HEK293 (cell line): Measurements from ENCODE around the gene DSCAML1.

Experiments used
- BCL11B ChIP-seq: fragments of 450-650 bp; formaldehyde crosslinking; IDR thresholded peaks from 2 replicates; pipeline ENCODE4 v1.5.1; 2016; ENCODE audit warnings: low read depth, missing biosample characterization, missing genetic modification characterization
- GLI4 ChIP-seq: fragments of 450-650 bp; formaldehyde crosslinking; IDR thresholded peaks from 2 replicates; pipeline ENCODE4 v1.5.1; 2016; ENCODE audit warnings: missing biosample characterization, missing genetic modification characterization
- GLIS2 ChIP-seq: fragments of 450-650 bp; formaldehyde crosslinking; IDR thresholded peaks from 2 replicates; pipeline ENCODE4 v1.5.1; 2016; ENCODE audit warnings: missing biosample characterization, missing genetic modification characterization
- KLF17 ChIP-seq: fragments of 450-650 bp; formaldehyde crosslinking; IDR thresholded peaks from 2 replicates; pipeline ENCODE4 v1.5.1; 2016; ENCODE audit warnings: missing biosample characterization, missing genetic modification characterization
- KLF9 ChIP-seq: fragments of 450-650 bp; formaldehyde crosslinking; IDR thresholded peaks from 2 replicates; pipeline ENCODE4 v1.5.1; 2016; ENCODE audit warnings: missing biosample characterization, missing genetic modification characterization, low read depth
- PRDM1 ChIP-seq: fragments of 450-650 bp; formaldehyde crosslinking; IDR thresholded peaks from 2 replicates; pipeline ENCODE4; 2016; ENCODE audit warnings: missing biosample characterization, missing genetic modification characterization
- PRDM6 ChIP-seq: fragments of 450-650 bp; formaldehyde crosslinking; IDR thresholded peaks from 2 replicates; pipeline ENCODE4 v1.5.1; 2017; ENCODE audit warnings: missing biosample characterization, missing genetic modification characterization
- RBAK ChIP-seq: fragments of 450-650 bp; formaldehyde crosslinking; IDR thresholded peaks from 2 replicates; pipeline ENCODE4 v1.5.1; 2016; ENCODE audit warnings: missing biosample characterization, missing genetic modification characterization
- SCRT2 ChIP-seq: fragments of 450-650 bp; formaldehyde crosslinking; IDR thresholded peaks from 2 replicates; pipeline ENCODE4 v1.5.1; 2016; ENCODE audit warnings: missing biosample characterization, missing genetic modification characterization
- ZIC2 ChIP-seq: fragments of 450-650 bp; formaldehyde crosslinking; IDR thresholded peaks from 2 replicates; pipeline ENCODE4 v1.5.1; 2016; ENCODE audit warnings: missing biosample characterization, missing genetic modification characterization
- ZNF2 ChIP-seq: fragments of 450-650 bp; formaldehyde crosslinking; IDR thresholded peaks from 2 replicates; pipeline ENCODE4 v1.5.1; 2016; ENCODE audit warnings: missing biosample characterization, missing genetic modification characterization
- ZNF248 ChIP-seq: fragments of 450-650 bp; formaldehyde crosslinking; IDR thresholded peaks from 2 replicates; pipeline ENCODE4 v1.5.1; 2017; ENCODE audit warnings: missing biosample characterization, missing genetic modification characterization
- ZNF274 ChIP-seq, 2 experiments: fragments of 200-500 bp in 1 of 2; fragments of 450-650 bp in 1 of 2; sonication (Bioruptor generic) in 1 of 2; formaldehyde crosslinking in 1 of 2; IDR thresholded peaks; 2 replicates each; pipeline versions ENCODE4 v1.5.1 to v1.6.1; 2014 to 2016; ENCODE audit warnings: borderline replicate concordance in 1 of 2, inconsistent platforms in 1 of 2, low read length in 1 of 2, missing biosample characterization in 1 of 2, missing genetic modification characterization in 1 of 2
- ZNF292 ChIP-seq: fragments of 450-650 bp; formaldehyde crosslinking; IDR thresholded peaks from 2 replicates; pipeline ENCODE4 v1.5.1; 2016; ENCODE audit warnings: low read depth, missing biosample characterization, missing genetic modification characterization, borderline replicate concordance
- ZNF366 ChIP-seq: fragments of 450-650 bp; formaldehyde crosslinking; conservative IDR thresholded peaks from 2 replicates; pipeline ENCODE4 v1.5.1; 2016; ENCODE audit warnings: missing biosample characterization, missing genetic modification characterization
- ZNF37A ChIP-seq: fragments of 450-650 bp; IDR thresholded peaks from 2 replicates; pipeline ENCODE4 v1.5.1; 2018; ENCODE audit warnings: missing biosample characterization, missing genetic modification characterization
- ZNF423 ChIP-seq: fragments of 450-650 bp; formaldehyde crosslinking; IDR thresholded peaks from 2 replicates; pipeline ENCODE4 v1.5.1; 2016; ENCODE audit warnings: missing biosample characterization, missing genetic modification characterization
- ZNF518A ChIP-seq: fragments of 450-650 bp; formaldehyde crosslinking; conservative IDR thresholded peaks from 2 replicates; pipeline ENCODE4 v1.5.1; 2016; ENCODE audit warnings: low read depth, missing biosample characterization, missing genetic modification characterization
- ZNF701 ChIP-seq: fragments of 450-650 bp; formaldehyde crosslinking; IDR thresholded peaks from 2 replicates; pipeline ENCODE4 v1.5.1; 2016; ENCODE audit warnings: missing biosample characterization, missing genetic modification characterization
- ZNF776 ChIP-seq: fragments of 450-650 bp; formaldehyde crosslinking; IDR thresholded peaks from 2 replicates; pipeline ENCODE4 v1.5.0; 2017; ENCODE audit warnings: missing biosample characterization, missing genetic modification characterization, borderline replicate concordance
- ZNF843 ChIP-seq: fragments of 450-650 bp; formaldehyde crosslinking; IDR thresholded peaks from 2 replicates; pipeline ENCODE4 v1.5.1; 2016; ENCODE audit warnings: missing biosample characterization, missing genetic modification characterization
- ZSCAN30 ChIP-seq: fragments of 450-650 bp; IDR thresholded peaks from 2 replicates; pipeline ENCODE4 v1.5.1; 2018; ENCODE audit warnings: missing biosample characterization, mild to moderate bottlenecking, missing genetic modification characterization, moderate library complexity
- TF ChIP-seq, protein P1 (sequence below): fragments of 450-650 bp; formaldehyde crosslinking; IDR thresholded peaks from 2 replicates; pipeline ENCODE4 v1.5.1; 2016; ENCODE audit warnings: missing biosample characterization, missing genetic modification characterization
- TF ChIP-seq, protein P2 (sequence below): fragments of 450-650 bp; formaldehyde crosslinking; IDR thresholded peaks from 2 replicates; pipeline ENCODE4 v1.5.1; 2016; ENCODE audit warnings: missing biosample characterization, missing genetic modification characterization
- TF ChIP-seq, protein P3 (sequence below): fragments of 450-650 bp; formaldehyde crosslinking; IDR thresholded peaks from 2 replicates; pipeline ENCODE4 v1.5.1; 2016; ENCODE audit warnings: missing biosample characterization, missing genetic modification characterization

The DSCAML1 gene

GRCh38 chr11:117816151-117816741 lies 19.2 kb upstream of the DSCAML1 start (continued):
- TF ChIP-seq ZNF274 (IDR thresholded peaks at IDR 0.05; ENCODE audit: low read length) (no peak), ZNF274 (tag by site-specific recombination; IDR thresholded peaks at IDR 0.05; ENCODE audit: borderline replicate concordance) (no peak), ZNF518A (tag by site-specific recombination) (no peak), KLF17 (tag by site-specific recombination) (peak; percentile 62; the same call in 1 of the 2 replicates), ZSCAN30 (tag by site-specific recombination) (no peak), RBAK (tag by site-specific recombination) (no peak), BCL11B (tag by site-specific recombination) (no peak), PRDM6 (tag by site-specific recombination) (no peak), SCRT2 (tag by site-specific recombination) (peak; percentile 63), ZNF843 (tag by site-specific recombination) (no peak), ZNF2 (tag by site-specific recombination) (no peak), ZIC2 (tag by site-specific recombination) (peak; percentile 98), GLIS2 (tag by site-specific recombination) (0 out of 2 replicates have a peak, but pooled peaks have one; percentile 36), ZNF292 (tag by site-specific recombination) (no peak), ZNF776 (no peak), KLF9 (tag by site-specific recombination) (no peak), PRDM1 (tag by site-specific recombination) (no peak), ZNF248 (tag by site-specific recombination) (no peak), ZNF366 (tag by site-specific recombination) (no peak), ZNF37A (tag by site-specific recombination) (no peak), ZNF423 (tag by site-specific recombination) (0 out of 2 replicates have a peak, but pooled peaks have one; percentile 22), GLI4 (tag by site-specific recombination) (no peak), ZNF701 (tag by site-specific recombination) (no peak)
- TF ChIP-seq, protein P1, sequence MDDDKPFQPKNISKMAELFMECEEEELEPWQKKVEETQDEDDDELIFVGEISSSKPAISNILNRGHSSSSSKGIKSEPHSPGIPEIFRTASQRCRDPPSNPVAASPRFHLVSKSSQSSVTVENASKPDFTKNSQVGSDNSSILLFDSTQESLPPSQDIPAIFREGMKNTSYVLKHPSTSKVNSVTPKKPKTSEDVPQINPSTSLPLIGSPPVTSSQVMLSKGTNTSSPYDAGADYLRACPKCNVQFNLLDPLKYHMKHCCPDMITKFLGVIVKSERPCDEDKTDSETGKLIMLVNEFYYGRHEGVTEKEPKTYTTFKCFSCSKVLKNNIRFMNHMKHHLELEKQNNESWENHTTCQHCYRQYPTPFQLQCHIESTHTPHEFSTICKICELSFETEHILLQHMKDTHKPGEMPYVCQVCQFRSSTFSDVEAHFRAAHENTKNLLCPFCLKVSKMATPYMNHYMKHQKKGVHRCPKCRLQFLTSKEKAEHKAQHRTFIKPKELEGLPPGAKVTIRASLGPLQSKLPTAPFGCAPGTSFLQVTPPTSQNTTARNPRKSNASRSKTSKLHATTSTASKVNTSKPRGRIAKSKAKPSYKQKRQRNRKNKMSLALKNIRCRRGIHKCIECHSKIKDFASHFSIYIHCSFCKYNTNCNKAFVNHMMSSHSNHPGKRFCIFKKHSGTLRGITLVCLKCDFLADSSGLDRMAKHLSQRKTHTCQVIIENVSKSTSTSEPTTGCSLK (tag by site-specific recombination): no peak
- TF ChIP-seq, protein P2, sequence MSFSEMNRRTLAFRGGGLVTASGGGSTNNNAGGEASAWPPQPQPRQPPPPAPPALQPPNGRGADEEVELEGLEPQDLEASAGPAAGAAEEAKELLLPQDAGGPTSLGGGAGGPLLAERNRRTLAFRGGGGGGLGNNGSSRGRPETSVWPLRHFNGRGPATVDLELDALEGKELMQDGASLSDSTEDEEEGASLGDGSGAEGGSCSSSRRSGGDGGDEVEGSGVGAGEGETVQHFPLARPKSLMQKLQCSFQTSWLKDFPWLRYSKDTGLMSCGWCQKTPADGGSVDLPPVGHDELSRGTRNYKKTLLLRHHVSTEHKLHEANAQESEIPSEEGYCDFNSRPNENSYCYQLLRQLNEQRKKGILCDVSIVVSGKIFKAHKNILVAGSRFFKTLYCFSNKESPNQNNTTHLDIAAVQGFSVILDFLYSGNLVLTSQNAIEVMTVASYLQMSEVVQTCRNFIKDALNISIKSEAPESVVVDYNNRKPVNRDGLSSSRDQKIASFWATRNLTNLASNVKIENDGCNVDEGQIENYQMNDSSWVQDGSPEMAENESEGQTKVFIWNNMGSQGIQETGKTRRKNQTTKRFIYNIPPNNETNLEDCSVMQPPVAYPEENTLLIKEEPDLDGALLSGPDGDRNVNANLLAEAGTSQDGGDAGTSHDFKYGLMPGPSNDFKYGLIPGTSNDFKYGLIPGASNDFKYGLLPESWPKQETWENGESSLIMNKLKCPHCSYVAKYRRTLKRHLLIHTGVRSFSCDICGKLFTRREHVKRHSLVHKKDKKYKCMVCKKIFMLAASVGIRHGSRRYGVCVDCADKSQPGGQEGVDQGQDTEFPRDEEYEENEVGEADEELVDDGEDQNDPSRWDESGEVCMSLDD: no peak
- TF ChIP-seq, protein P3, sequence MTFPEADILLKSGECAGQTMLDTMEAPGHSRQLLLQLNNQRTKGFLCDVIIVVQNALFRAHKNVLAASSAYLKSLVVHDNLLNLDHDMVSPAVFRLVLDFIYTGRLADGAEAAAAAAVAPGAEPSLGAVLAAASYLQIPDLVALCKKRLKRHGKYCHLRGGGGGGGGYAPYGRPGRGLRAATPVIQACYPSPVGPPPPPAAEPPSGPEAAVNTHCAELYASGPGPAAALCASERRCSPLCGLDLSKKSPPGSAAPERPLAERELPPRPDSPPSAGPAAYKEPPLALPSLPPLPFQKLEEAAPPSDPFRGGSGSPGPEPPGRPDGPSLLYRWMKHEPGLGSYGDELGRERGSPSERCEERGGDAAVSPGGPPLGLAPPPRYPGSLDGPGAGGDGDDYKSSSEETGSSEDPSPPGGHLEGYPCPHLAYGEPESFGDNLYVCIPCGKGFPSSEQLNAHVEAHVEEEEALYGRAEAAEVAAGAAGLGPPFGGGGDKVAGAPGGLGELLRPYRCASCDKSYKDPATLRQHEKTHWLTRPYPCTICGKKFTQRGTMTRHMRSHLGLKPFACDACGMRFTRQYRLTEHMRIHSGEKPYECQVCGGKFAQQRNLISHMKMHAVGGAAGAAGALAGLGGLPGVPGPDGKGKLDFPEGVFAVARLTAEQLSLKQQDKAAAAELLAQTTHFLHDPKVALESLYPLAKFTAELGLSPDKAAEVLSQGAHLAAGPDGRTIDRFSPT (tag by site-specific recombination): no peak
